ENCODE results near the gene QRICH2.

QRICH2 gene

GRCh38 chr17:76277300-76278267, 30.5 kb downstream of the QRICH2 start:
- no peak for DNase-seq

GRCh38 chr17:76276461-76277299, 31.4 kb downstream of the QRICH2 start:
- no peak for DNase-seq

GRCh38 chr17:76276069-76276431, 32.0 kb downstream of the QRICH2 start:
- no peak for DNase-seq

- DNase-seq: no peak
These were observed 32.6 kb downstream of the QRICH2 start for GRCh38 chr17:76275382-76276068.

GRCh38 chr17:76274112-76274956, 33.7 kb downstream of the QRICH2 start:
- DNase-seq: no peak

- DNase-seq: peak; percentile 15
These were observed 34.5 kb downstream of the QRICH2 start for GRCh38 chr17:76273445-76274111.

- DNase-seq: peak; percentile 84
These were observed 35.3 kb downstream of the QRICH2 start for GRCh38 chr17:76272541-76273444.

GRCh38 chr17:76271669-76272540, 36.2 kb downstream of the QRICH2 start:
- peak; percentile 91 for DNase-seq

- DNase-seq: peak; percentile 55
These were observed 37.1 kb downstream of the QRICH2 start for GRCh38 chr17:76270770-76271668.

- DNase-seq: peak; percentile 48
These were observed 37.9 kb downstream of the QRICH2 start for GRCh38 chr17:76270127-76270592.

- DNase-seq: peak; percentile 30
These were observed 38.8 kb downstream of the QRICH2 start for GRCh38 chr17:76268991-76269981.

GRCh38 chr17:76268015-76268749, 39.9 kb downstream of the QRICH2 start:
- peak; percentile 89 for DNase-seq

- peak; percentile 50 for DNase-seq
These were observed 40.5 kb downstream of the QRICH2 start for GRCh38 chr17:76267581-76268001.

GRCh38 chr17:76267051-76267576, 41.0 kb downstream of the QRICH2 start:
- DNase-seq: no peak

GRCh38 chr17:76266244-76266938, 41.7 kb downstream of the QRICH2 start:
- DNase-seq: peak; percentile 51

All from activated CD4-positive, alpha-beta T cell treated with anti-CD3 and anti-CD28 coated beads for 48 hours (primary cell).